DND-41 (cell line): ENCODE measurements around the gene TCL1B.

Source experiments
- EZH2 ChIP-seq: IDR thresholded peaks from 3 replicates; pipeline ENCODE4 v1.6.1; 2012; ENCODE audit warnings: borderline replicate concordance, low read depth, mild to moderate bottlenecking, moderate library complexity, low read length, inconsistent platforms; ENCODE audit not compliant: severe bottlenecking
- TF ChIP-seq, protein P1 (sequence below): IDR thresholded peaks from 2 replicates; pipeline ENCODE4 v1.5.1; 2012; ENCODE audit warnings: borderline replicate concordance, low read length, moderate library complexity, mild to moderate bottlenecking; ENCODE audit not compliant: poor library complexity, severe bottlenecking; ENCODE audit errors: extremely low read depth

- no peak for TF ChIP-seq EZH2
- TF ChIP-seq, protein P1, sequence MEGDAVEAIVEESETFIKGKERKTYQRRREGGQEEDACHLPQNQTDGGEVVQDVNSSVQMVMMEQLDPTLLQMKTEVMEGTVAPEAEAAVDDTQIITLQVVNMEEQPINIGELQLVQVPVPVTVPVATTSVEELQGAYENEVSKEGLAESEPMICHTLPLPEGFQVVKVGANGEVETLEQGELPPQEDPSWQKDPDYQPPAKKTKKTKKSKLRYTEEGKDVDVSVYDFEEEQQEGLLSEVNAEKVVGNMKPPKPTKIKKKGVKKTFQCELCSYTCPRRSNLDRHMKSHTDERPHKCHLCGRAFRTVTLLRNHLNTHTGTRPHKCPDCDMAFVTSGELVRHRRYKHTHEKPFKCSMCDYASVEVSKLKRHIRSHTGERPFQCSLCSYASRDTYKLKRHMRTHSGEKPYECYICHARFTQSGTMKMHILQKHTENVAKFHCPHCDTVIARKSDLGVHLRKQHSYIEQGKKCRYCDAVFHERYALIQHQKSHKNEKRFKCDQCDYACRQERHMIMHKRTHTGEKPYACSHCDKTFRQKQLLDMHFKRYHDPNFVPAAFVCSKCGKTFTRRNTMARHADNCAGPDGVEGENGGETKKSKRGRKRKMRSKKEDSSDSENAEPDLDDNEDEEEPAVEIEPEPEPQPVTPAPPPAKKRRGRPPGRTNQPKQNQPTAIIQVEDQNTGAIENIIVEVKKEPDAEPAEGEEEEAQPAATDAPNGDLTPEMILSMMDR = no peak
Observed at GRCh38 chr14:95701846-95702221, 15.6 kb downstream of the TCL1B start.
